Measurements from ENCODE around the gene SIL1.
"Not testable (repeated sequence)": the region's sequence is repeated elsewhere in the genome, so short reads cannot be mapped to it uniquely, and the experiment has no call there.

The SIL1 gene

GRCh38 chr5:139178589-139178917 is 19.6 kb downstream of the SIL1 start:
- in situ Hi-C loops (cut with MboI; ENCODE audit: low sequenced_read_pairs), result no loop called here

- in situ Hi-C loops (cut with MboI; ENCODE audit: low sequenced_read_pairs), result no loop called here
Measured at GRCh38 chr5:139177809-139178588, 20.2 kb downstream of the SIL1 start.

GRCh38 chr5:139177281-139177680 is 20.9 kb downstream of the SIL1 start:
- in situ Hi-C loops (cut with MboI; ENCODE audit: low sequenced_read_pairs), result not testable (repeated sequence)

- in situ Hi-C loops (cut with MboI; ENCODE audit: low sequenced_read_pairs), result not testable (repeated sequence)
Measured at GRCh38 chr5:139174382-139174781, 23.8 kb downstream of the SIL1 start.

- in situ Hi-C loops (cut with MboI; ENCODE audit: low sequenced_read_pairs), result no loop called here
Measured at GRCh38 chr5:139171779-139172404, 26.3 kb downstream of the SIL1 start.

- in situ Hi-C loops (cut with MboI; ENCODE audit: low sequenced_read_pairs), result no loop called here
Measured at GRCh38 chr5:139167952-139168720, 30.0 kb downstream of the SIL1 start.

- in situ Hi-C loops (cut with MboI; ENCODE audit: low sequenced_read_pairs), result no loop called here
Measured at GRCh38 chr5:139167533-139167932, 30.6 kb downstream of the SIL1 start.

- in situ Hi-C loops (cut with MboI; ENCODE audit: low sequenced_read_pairs), result no loop called here
Measured at GRCh38 chr5:139167063-139167462, 31.1 kb downstream of the SIL1 start.

- in situ Hi-C loops (cut with MboI; ENCODE audit: low sequenced_read_pairs), result not testable (repeated sequence)
Measured at GRCh38 chr5:139164897-139165296, 33.3 kb downstream of the SIL1 start.

GRCh38 chr5:139164020-139164419 is 34.1 kb downstream of the SIL1 start:
- in situ Hi-C loops (cut with MboI; ENCODE audit: low sequenced_read_pairs), result no loop called here

- in situ Hi-C loops (cut with MboI; ENCODE audit: low sequenced_read_pairs), result no loop called here
Measured at GRCh38 chr5:139162448-139162847, 35.7 kb downstream of the SIL1 start.

- in situ Hi-C loops (cut with MboI; ENCODE audit: low sequenced_read_pairs), result no loop called here
Measured at GRCh38 chr5:139158791-139159190, 39.4 kb downstream of the SIL1 start.

- in situ Hi-C loops (cut with MboI; ENCODE audit: low sequenced_read_pairs), result no loop called here
Measured at GRCh38 chr5:139157556-139157955, 40.6 kb downstream of the SIL1 start.

- in situ Hi-C loops (cut with MboI; ENCODE audit: low sequenced_read_pairs), result no loop called here
Measured at GRCh38 chr5:139156814-139157213, 41.4 kb downstream of the SIL1 start.

- in situ Hi-C loops (cut with MboI; ENCODE audit: low sequenced_read_pairs), result no loop called here
Measured at GRCh38 chr5:139155333-139155732, 42.8 kb downstream of the SIL1 start.

GRCh38 chr5:139151902-139152301 is 46.3 kb downstream of the SIL1 start:
- in situ Hi-C loops (cut with MboI; ENCODE audit: low sequenced_read_pairs), result no loop called here

GRCh38 chr5:139150367-139150999 is 47.7 kb downstream of the SIL1 start:
- in situ Hi-C loops (cut with MboI; ENCODE audit: low sequenced_read_pairs), result no loop called here

- in situ Hi-C loops (cut with MboI; ENCODE audit: low sequenced_read_pairs), result no loop called here
Measured at GRCh38 chr5:139149477-139150199, 48.5 kb downstream of the SIL1 start.

- in situ Hi-C loops (cut with MboI; ENCODE audit: low sequenced_read_pairs), result no loop called here
Measured at GRCh38 chr5:139148986-139149385, 49.2 kb downstream of the SIL1 start.

GRCh38 chr5:139148306-139148705 is 49.9 kb downstream of the SIL1 start:
- in situ Hi-C loops (cut with MboI; ENCODE audit: low sequenced_read_pairs), result no loop called here

Data from HL-60/S4 treated with phorbol 12-myristate 13-acetate at 8.2 ng/mL for 4 days and 3 days (cell line).